Lower leg skin (tissue), 3 donors: ENCODE measurements around the gene WWC1.

ENCODE experiments used
- CTCF ChIP-seq, 3 donors: fragments of 450-650 bp; IDR thresholded peaks; one replicate each; pipeline ENCODE4 v1.5.1; 2016; ENCODE audit warnings: antibody characterized with exemption in 3 of 3, mild to moderate bottlenecking in 3 of 3, moderate library complexity in 2 of 3
- POLR2A ChIP-seq, 2 donors: fragments of 450-650 bp; IDR thresholded peaks; one replicate each; pipeline ENCODE4 v1.6.1; 2016 to 2017; ENCODE audit warnings: antibody characterized with exemption in 2 of 2, mild to moderate bottlenecking in 1 of 2, moderate library complexity in 1 of 2

- TF ChIP-seq CTCF (IDR thresholded peaks at IDR 0.05) (no peak), POLR2A (IDR thresholded peaks at IDR 0.05) (no peak)
Observed at GRCh38 chr5:168251259-168251658, 40.2 kb upstream of the WWC1 start.
